HepG2 (cell line): ENCODE measurements around the gene CD93. TPM values are rescaled to one million over a fixed set of nuclear protein-coding genes. Genes with fewer than 3 reads are reported as not detected.

Experiments
- ATAC-seq: fragments of 200-7000 bp; cut with Tn5 transposase; 3 replicates; pipeline ENCODE4 v1.9.1; 2020; ENCODE audit warnings: mild to moderate bottlenecking, moderate library complexity
- BruUV-seq: library from RNA; stranded (reverse); fragments of 400-500 nt; replicated peaks from 2 replicates; lab custom pipeline; 2021; lab: Mats Ljungman, UMichigan
- CTCF ChIA-PET: fragments of 300-600 bp; formaldehyde crosslinking; extraction: SDS; loops from one replicate; lab custom pipeline; 2021; ENCODE audit warnings: low total read pairs, inconsistent platforms, low intra/inter-chr PET ratio; lab: Yijun Ruan, JAX
- POLR2A ChIA-PET: fragments of 350-600 bp; sonication (Branson Sonifier 250); formaldehyde crosslinking; loops from one replicate; lab custom pipeline; 2020; ENCODE audit warnings: antibody characterized with exemption, inconsistent platforms; lab: Yijun Ruan, JAX
- DNase-seq: peaks from one replicate; pipeline ENCODE4 v3.0.0-alpha.2; 2015; ENCODE audit warnings: low spot score
- FAIRE-seq: peaks from 3 replicates; lab custom pipeline; 2011; peaks lifted over from hg19 to GRCh38; lab: Jason Lieb, UNC
- H2AFZ ChIP-seq: one replicate; pipeline ENCODE4 v1.6.1; 2011; ENCODE audit warnings: low read length, inconsistent platforms
- H3K27ac ChIP-seq: fragments of 300-600 bp; 3 replicates; pipeline ENCODE4 v1.8.0; 2011; ENCODE audit warnings: mixed run types, mild to moderate bottlenecking, mixed read lengths, low read length, inconsistent platforms; ENCODE audit not compliant: insufficient read depth; ENCODE audit errors: extremely low read length
- H3K27me3 ChIP-seq, 2 experiments: fragments of 200-600 bp in 1 of 2; 2 replicates in 1 of 2; 3 replicates in 1 of 2; pipeline versions ENCODE4 v1.6.0 to v1.8.0; 2011; ENCODE audit warnings: low read length in 2 of 2, mild to moderate bottlenecking in 2 of 2, moderate library complexity in 2 of 2, inconsistent platforms in 1 of 2; ENCODE audit not compliant: insufficient read depth in 2 of 2, control insufficient read depth in 1 of 2
- H3K36me3 ChIP-seq, 2 experiments: fragments of 200-600 bp in 1 of 2; replicated peaks in 1 of 2; 2 replicates in 1 of 2; 3 replicates in 1 of 2; pipeline versions ENCODE4 v1.5.1 to v1.8.0; 2011; ENCODE audit warnings: low read length in 2 of 2, inconsistent platforms in 1 of 2; ENCODE audit not compliant: insufficient read depth in 2 of 2, control insufficient read depth in 1 of 2
- H3K4me1 ChIP-seq: 2 replicates; pipeline ENCODE4 v1.5.1; 2012; ENCODE audit warnings: low read length, inconsistent platforms; ENCODE audit not compliant: insufficient read depth
- H3K4me2 ChIP-seq: 2 replicates; pipeline ENCODE4 v1.6.0; 2011; ENCODE audit warnings: low read depth, low read length, inconsistent platforms
- H3K4me3 ChIP-seq, 3 experiments: fragments of 200-600 bp in 1 of 3; sonication (generic), shearing (Covaris generic) in 1 of 3; replicated peaks in 1 of 3; 2 replicates each; pipeline ENCODE4 v1.5.1; 2011 to 2016; ENCODE audit warnings: low read length in 3 of 3, inconsistent platforms in 2 of 3, low read depth in 2 of 3, mild to moderate bottlenecking in 2 of 3, control low read depth in 1 of 3, mixed read lengths in 1 of 3; ENCODE audit not compliant: insufficient read depth in 1 of 3
- H3K79me2 ChIP-seq: one replicate; pipeline ENCODE4 v1.6.1; 2011; ENCODE audit warnings: low read length, inconsistent platforms; ENCODE audit not compliant: insufficient read depth
- H3K9ac ChIP-seq: 2 replicates; pipeline ENCODE4 v1.6.0; 2011; ENCODE audit warnings: mild to moderate bottlenecking, low read depth, low read length, inconsistent platforms; ENCODE audit not compliant: insufficient read depth
- H3K9me3 ChIP-seq: 2 replicates; pipeline ENCODE4 v1.5.1; 2012; ENCODE audit warnings: mild to moderate bottlenecking, low read length
- H4K20me1 ChIP-seq: 2 replicates; pipeline ENCODE4 v1.6.0; 2011; ENCODE audit warnings: inconsistent platforms, mild to moderate bottlenecking, low read length, moderate library complexity; ENCODE audit not compliant: insufficient read depth
- AGO1 ChIP-seq: fragments of 200-400 bp; formaldehyde crosslinking; IDR thresholded peaks from 2 replicates; pipeline ENCODE4 v1.6.1; 2017; ENCODE audit warnings: mild to moderate bottlenecking, low read depth, low read length, moderate library complexity; ENCODE audit not compliant: poor library complexity, severe bottlenecking
- CCDC6 ChIP-seq: sonication (generic); formaldehyde crosslinking; IDR thresholded peaks from 2 replicates; pipeline ENCODE4 v1.8.1; 2022; ENCODE audit warnings: mild to moderate bottlenecking, missing genetic modification reagents, moderate library complexity
- FOXA1 ChIP-seq, 2 experiments: fragments of 450-650 bp in 1 of 2; sonication (generic) in 1 of 2; formaldehyde crosslinking in 1 of 2; IDR thresholded peaks; 2 replicates each; pipeline versions ENCODE4 v1.4.0 to v1.6.1; 2016 to 2020; ENCODE audit warnings: missing genetic modification reagents in 1 of 2
- GATAD1 ChIP-seq: IDR thresholded peaks from 2 replicates; pipeline ENCODE4 v1.6.1; 2016; ENCODE audit warnings: missing genetic modification reagents, missing compliant biosample characterization
- MATR3 ChIP-seq: sonication (generic); formaldehyde crosslinking; IDR thresholded peaks from 2 replicates; pipeline ENCODE4 v1.4.0; 2020; ENCODE audit warnings: missing genetic modification reagents
- NBN ChIP-seq: fragments of 450-650 bp; conservative IDR thresholded peaks from 2 replicates; pipeline ENCODE4 v1.6.1; 2017
- NFE2 ChIP-seq: sonication (generic); formaldehyde crosslinking; IDR thresholded peaks from 2 replicates; pipeline ENCODE4 v1.4.0; 2020; ENCODE audit warnings: missing genetic modification reagents
- POLR2A ChIP-seq, 2 experiments: IDR thresholded peaks; 2 replicates each; pipeline ENCODE4 v1.6.1; 2011; ENCODE audit warnings: low read depth in 2 of 2, low read length in 2 of 2, mild to moderate bottlenecking in 1 of 2, moderate library complexity in 1 of 2; ENCODE audit not compliant: insufficient read depth in 1 of 2
- RAD21 ChIP-seq: fragments of 450-650 bp; formaldehyde crosslinking; IDR thresholded peaks from 2 replicates; pipeline ENCODE4 v1.5.0; 2020; ENCODE audit warnings: mild to moderate bottlenecking
- STAG1 ChIP-seq: sonication (generic); formaldehyde crosslinking; IDR thresholded peaks from 2 replicates; pipeline ENCODE4 v1.4.0; 2020; ENCODE audit warnings: missing genetic modification reagents
- TBP ChIP-seq: sonication (generic); formaldehyde crosslinking; IDR thresholded peaks from 2 replicates; pipeline ENCODE4 v1.5.0; 2020; ENCODE audit warnings: missing genetic modification reagents
- YY1 ChIP-seq: IDR thresholded peaks from 2 replicates; pipeline ENCODE4 v1.6.1; 2011; ENCODE audit warnings: low read length, low read depth, moderate library complexity, mild to moderate bottlenecking; ENCODE audit not compliant: insufficient read depth, insufficient replicate concordance
- ZNF124 ChIP-seq: sonication (generic); formaldehyde crosslinking; IDR thresholded peaks from 2 replicates; pipeline ENCODE4 v1.4.0; 2020; ENCODE audit warnings: missing genetic modification reagents
- ZNF652 ChIP-seq: IDR thresholded peaks from 2 replicates; pipeline ENCODE4 v1.6.1; 2016; ENCODE audit warnings: low read depth, borderline replicate concordance
- WGBS: methylation state at CpG from one replicate; pipeline ENCODE4 v1.1.6; 2017; ENCODE audit warnings: low lambda C conversion rate; 5-methylcytosine and 5-hydroxymethylcytosine counted together
- in situ Hi-C: cut with HindIII; loops from 2 replicates; pipeline ENCODE4 v1.10.0; 2017; ENCODE audit warnings: low pct_unique_long_range_greater_than_20kb; ENCODE audit not compliant: extremely low pct_ligation_motif_present
- intact Hi-C: fragments of 100-400 bp; cut with micrococcal nuclease; formaldehyde crosslinking; loops from one replicate; pipeline ENCODE4 v1.10.0; 2022; ENCODE audit not compliant: unreplicated experiment
- polyA plus RNA-seq, 8 experiments: library from polyadenylated mRNA; depleted of rRNA in 3 of 8; stranded (reverse) in 7 of 8; unstranded in 1 of 8; fragments of >200 nt; fragmentation: Illumina TruSeq in 4 of 8; extraction: Trizol in 4 of 8; gene quantifications; 2 replicates each; pipeline versions ENCODE4 v1.2.1 to v1.2.3, GENCODE V29; 2011 to 2016; ENCODE audit warnings: low read depth in 4 of 8, missing spikeins in 1 of 8, mixed read lengths in 1 of 8; ENCODE audit not compliant: insufficient read depth in 1 of 8
- total RNA-seq, 5 experiments: library from RNA; depleted of rRNA; stranded (reverse); fragments of >200 nt; fragmentation: Illumina TruSeq; extraction: Trizol; gene quantifications; 2 replicates each; pipeline ENCODE4 v1.2.3, GENCODE V29; 2016; ENCODE audit warnings: low read depth in 1 of 5
- TF ChIP-seq, protein P1 (sequence below): sonication (generic); formaldehyde crosslinking; IDR thresholded peaks from 2 replicates; pipeline ENCODE4 v1.5.1; 2020; ENCODE audit warnings: missing genetic modification reagents, mild to moderate bottlenecking, borderline replicate concordance
- TF ChIP-seq, protein P2 (sequence below): sonication (generic); formaldehyde crosslinking; IDR thresholded peaks from 2 replicates; pipeline ENCODE4; 2020; ENCODE audit warnings: missing genetic modification reagents, mild to moderate bottlenecking, borderline replicate concordance
- TF ChIP-seq, protein P3 (sequence below): sonication (generic); formaldehyde crosslinking; IDR thresholded peaks from 2 replicates; pipeline ENCODE4 v1.5.0; 2020; ENCODE audit warnings: mild to moderate bottlenecking, missing genetic modification reagents, moderate library complexity
- TF ChIP-seq, protein P4 (sequence below): sonication (generic); formaldehyde crosslinking; IDR thresholded peaks from 2 replicates; pipeline ENCODE4 v1.4.0; 2020; ENCODE audit warnings: missing genetic modification reagents, low read depth, mild to moderate bottlenecking, borderline replicate concordance

CD93 gene
- total and polyA plus RNA-seq, 2 of the 13 experiments (the other 11 are each of a cell fraction or from before 2014, with no cell fraction given) = not detected

DNA sequence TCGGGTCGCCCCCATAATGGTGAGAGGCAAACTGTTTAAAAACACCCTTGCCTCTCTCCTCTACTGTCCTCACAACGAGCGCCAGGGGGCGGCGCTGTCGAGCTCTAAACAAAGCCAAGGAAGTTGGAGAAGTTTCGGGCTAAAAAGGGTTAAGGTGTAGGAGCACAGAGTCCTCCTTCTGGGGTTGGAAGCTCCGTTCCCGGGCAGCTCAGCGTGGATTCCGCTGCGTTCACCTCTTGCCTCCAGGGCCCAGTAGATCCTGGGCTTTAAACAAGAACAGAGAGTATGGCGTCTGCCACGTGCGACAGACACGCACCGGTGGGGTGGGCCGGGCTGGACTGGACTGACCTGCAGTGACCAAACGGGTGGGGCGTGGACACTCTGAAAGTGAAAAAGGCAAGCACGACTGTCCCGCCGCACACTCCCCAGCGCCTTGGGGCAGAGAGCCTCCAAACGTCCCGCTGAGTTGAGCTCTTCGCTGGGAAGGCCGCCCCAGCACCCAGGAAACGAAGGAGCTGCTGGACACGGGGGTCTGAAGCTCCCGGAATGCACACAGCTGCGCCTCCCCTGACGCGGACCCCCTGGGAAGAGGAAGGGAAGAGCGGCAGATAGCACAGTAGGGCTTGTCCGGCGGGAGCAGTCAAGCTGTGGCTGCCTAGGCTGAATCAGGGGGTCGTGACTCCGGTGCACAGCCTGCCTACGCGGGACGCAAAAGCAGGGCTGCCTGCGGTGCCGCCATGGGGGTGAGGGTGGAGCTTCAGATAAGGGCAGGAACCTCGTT lies 35.1 kb downstream of the CD93 start:
- intact Hi-C loops = no loop called here
- H3K27me3 ChIP-seq = peaks cover 3 to 28% of the 10 kb centered on the region in 2 experiments; a peak in 4 of 5 replicates
- no peak overlapping the region for H3K4me3 ChIP-seq
- H3K79me2 ChIP-seq = no peaks in the 10 kb centered on the region
- H3K4me2 ChIP-seq = no peak overlapping the region
- no peaks in the 10 kb centered on the region for H4K20me1 ChIP-seq
- no peak overlapping the region for H3K9ac ChIP-seq
- in situ Hi-C loops = no loop called here
- no TSS peak for BruUV-seq
- no peaks in the 10 kb centered on the region for H3K9me3 ChIP-seq
- ChIA-PET CTCF (no interaction called here), POLR2A (no interaction called here)
- ATAC-seq (peak; percentile 17; the same call in 2 of the 3 replicates), FAIRE-seq (no peak), DNase-seq (no peak)
- H3K4me1 ChIP-seq = no peaks in the 10 kb centered on the region
- WGBS = 40% methylated on average over 46 of the region's 46 CpGs
- no peak overlapping the region for H3K27ac ChIP-seq
- H2AFZ ChIP-seq = no peak overlapping the region
- H3K36me3 ChIP-seq = no peaks in the 10 kb centered on the region
- TF ChIP-seq MATR3 (no peak), POLR2A (IDR thresholded peaks at IDR 0.05; ENCODE audit: insufficient read depth in 1 of 2, low read depth in 2 of 2, low read length in 2 of 2) (no peak), GATAD1 (CRISPR knock-in tag) (no peak), CCDC6 (CRISPR knock-in tag) (no peak), NBN (no peak), RAD21 (CRISPR knock-in tag) (peak; percentile 25; the same call in 1 of the 2 replicates), STAG1 (CRISPR knock-in tag) (peak; percentile 51), AGO1 (peak; percentile 32), ZNF124 (CRISPR knock-in tag) (no peak), FOXA1 (IDR thresholded peaks at IDR 0.05) (no peak), FOXA1 (CRISPR knock-in tag; IDR thresholded peaks at IDR 0.05) (no peak), TBP (CRISPR knock-in tag) (no peak), YY1 (no peak), NFE2 (no peak), ZNF652 (peak; percentile 84)
- TF ChIP-seq, protein P1, sequence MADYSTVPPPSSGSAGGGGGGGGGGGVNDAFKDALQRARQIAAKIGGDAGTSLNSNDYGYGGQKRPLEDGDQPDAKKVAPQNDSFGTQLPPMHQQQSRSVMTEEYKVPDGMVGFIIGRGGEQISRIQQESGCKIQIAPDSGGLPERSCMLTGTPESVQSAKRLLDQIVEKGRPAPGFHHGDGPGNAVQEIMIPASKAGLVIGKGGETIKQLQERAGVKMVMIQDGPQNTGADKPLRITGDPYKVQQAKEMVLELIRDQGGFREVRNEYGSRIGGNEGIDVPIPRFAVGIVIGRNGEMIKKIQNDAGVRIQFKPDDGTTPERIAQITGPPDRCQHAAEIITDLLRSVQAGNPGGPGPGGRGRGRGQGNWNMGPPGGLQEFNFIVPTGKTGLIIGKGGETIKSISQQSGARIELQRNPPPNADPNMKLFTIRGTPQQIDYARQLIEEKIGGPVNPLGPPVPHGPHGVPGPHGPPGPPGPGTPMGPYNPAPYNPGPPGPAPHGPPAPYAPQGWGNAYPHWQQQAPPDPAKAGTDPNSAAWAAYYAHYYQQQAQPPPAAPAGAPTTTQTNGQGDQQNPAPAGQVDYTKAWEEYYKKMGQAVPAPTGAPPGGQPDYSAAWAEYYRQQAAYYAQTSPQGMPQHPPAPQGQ (CRISPR knock-in tag) = no peak
- TF ChIP-seq, protein P2, sequence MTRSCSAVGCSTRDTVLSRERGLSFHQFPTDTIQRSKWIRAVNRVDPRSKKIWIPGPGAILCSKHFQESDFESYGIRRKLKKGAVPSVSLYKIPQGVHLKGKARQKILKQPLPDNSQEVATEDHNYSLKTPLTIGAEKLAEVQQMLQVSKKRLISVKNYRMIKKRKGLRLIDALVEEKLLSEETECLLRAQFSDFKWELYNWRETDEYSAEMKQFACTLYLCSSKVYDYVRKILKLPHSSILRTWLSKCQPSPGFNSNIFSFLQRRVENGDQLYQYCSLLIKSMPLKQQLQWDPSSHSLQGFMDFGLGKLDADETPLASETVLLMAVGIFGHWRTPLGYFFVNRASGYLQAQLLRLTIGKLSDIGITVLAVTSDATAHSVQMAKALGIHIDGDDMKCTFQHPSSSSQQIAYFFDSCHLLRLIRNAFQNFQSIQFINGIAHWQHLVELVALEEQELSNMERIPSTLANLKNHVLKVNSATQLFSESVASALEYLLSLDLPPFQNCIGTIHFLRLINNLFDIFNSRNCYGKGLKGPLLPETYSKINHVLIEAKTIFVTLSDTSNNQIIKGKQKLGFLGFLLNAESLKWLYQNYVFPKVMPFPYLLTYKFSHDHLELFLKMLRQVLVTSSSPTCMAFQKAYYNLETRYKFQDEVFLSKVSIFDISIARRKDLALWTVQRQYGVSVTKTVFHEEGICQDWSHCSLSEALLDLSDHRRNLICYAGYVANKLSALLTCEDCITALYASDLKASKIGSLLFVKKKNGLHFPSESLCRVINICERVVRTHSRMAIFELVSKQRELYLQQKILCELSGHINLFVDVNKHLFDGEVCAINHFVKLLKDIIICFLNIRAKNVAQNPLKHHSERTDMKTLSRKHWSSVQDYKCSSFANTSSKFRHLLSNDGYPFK (CRISPR knock-in tag) = no peak
- TF ChIP-seq, protein P3, sequence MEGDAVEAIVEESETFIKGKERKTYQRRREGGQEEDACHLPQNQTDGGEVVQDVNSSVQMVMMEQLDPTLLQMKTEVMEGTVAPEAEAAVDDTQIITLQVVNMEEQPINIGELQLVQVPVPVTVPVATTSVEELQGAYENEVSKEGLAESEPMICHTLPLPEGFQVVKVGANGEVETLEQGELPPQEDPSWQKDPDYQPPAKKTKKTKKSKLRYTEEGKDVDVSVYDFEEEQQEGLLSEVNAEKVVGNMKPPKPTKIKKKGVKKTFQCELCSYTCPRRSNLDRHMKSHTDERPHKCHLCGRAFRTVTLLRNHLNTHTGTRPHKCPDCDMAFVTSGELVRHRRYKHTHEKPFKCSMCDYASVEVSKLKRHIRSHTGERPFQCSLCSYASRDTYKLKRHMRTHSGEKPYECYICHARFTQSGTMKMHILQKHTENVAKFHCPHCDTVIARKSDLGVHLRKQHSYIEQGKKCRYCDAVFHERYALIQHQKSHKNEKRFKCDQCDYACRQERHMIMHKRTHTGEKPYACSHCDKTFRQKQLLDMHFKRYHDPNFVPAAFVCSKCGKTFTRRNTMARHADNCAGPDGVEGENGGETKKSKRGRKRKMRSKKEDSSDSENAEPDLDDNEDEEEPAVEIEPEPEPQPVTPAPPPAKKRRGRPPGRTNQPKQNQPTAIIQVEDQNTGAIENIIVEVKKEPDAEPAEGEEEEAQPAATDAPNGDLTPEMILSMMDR = peak; percentile 42
- TF ChIP-seq, protein P4, sequence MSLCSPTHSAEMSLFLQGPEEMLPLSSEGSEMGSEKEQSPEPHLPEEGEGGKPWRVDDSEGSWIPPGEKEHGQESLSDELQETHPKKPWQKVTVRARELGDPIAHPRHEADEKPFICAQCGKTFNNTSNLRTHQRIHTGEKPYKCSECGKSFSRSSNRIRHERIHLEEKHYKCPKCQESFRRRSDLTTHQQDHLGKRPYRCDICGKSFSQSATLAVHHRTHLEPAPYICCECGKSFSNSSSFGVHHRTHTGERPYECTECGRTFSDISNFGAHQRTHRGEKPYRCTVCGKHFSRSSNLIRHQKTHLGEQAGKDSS (CRISPR knock-in tag) = no peak
